Measurements from ENCODE around the gene NMNAT1. TPM values are rescaled to one million over a fixed set of nuclear protein-coding genes. Genes with fewer than 3 reads are reported as not detected.

NMNAT1 gene
- total and polyA plus RNA-seq, 2 experiments from 2014 or later: 6.8 to 10.2 TPM

GRCh38 chr1:9985001-9985400 is 41.7 kb downstream of the NMNAT1 start:
- Histone ChIP-seq H3K4me1 (ENCODE audit: insufficient read depth) (no peaks in the 10 kb centered on the region), H3K27me3 (no peaks in the 10 kb centered on the region), H3K4me2 (no peak overlapping the region), H3K9me2 (replicated peaks; ENCODE audit: insufficient read depth) (no peaks in the 10 kb centered on the region), H3K4me3 (no peak overlapping the region), H3K9me3 (ENCODE audit: low read depth) (no peaks in the 10 kb centered on the region), H3K79me2 (no peaks in the 10 kb centered on the region), H4K20me1 (ENCODE audit: insufficient read depth, poor library complexity, severe bottlenecking) (no peaks in the 10 kb centered on the region), H2AFZ (no peak overlapping the region), H3K36me3 (replicated peaks; ENCODE audit: insufficient read depth, low read depth) (no peaks in the 10 kb centered on the region), H3K27ac (no peak overlapping the region)
- 56% methylated on average over 6 of the region's 6 CpGs for WGBS (ENCODE audit: low lambda C conversion rate, missing lambda C conversion rate)
- DNase-seq (ENCODE audit: low spot score): no peak
- TF ChIP-seq CTCF (IDR thresholded peaks at IDR 0.05; ENCODE audit: poor library complexity): no peak
- TF ChIP-seq EZH2 (IDR thresholded peaks at IDR 0.05; ENCODE audit: borderline replicate concordance): no peak
- TF ChIP-seq EZH2phosphoT487 (IDR thresholded peaks at IDR 0.05; ENCODE audit: low read depth, severe bottlenecking, unreplicated experiment): no peak

GRCh38 chr1:9989773-9990172 is 46.5 kb downstream of the NMNAT1 start:
- no peak overlapping the region for H3K4me3 ChIP-seq
- DNase-seq (ENCODE audit: low spot score): no peak
- no peaks in the 10 kb centered on the region for H3K27me3 ChIP-seq
- H3K4me2 ChIP-seq: no peak overlapping the region
- no peaks in the 10 kb centered on the region for H3K4me1 ChIP-seq (ENCODE audit: insufficient read depth)
- H3K27ac ChIP-seq: no peak overlapping the region
- TF ChIP-seq EZH2phosphoT487 (IDR thresholded peaks at IDR 0.05; ENCODE audit: low read depth, severe bottlenecking, unreplicated experiment) (no peak), CTCF (IDR thresholded peaks at IDR 0.05; ENCODE audit: poor library complexity) (no peak), EZH2 (IDR thresholded peaks at IDR 0.05; ENCODE audit: borderline replicate concordance) (no peak)
- WGBS (ENCODE audit: low lambda C conversion rate, missing lambda C conversion rate): 86% methylated on average over 5 of the region's 5 CpGs
- no peaks in the 10 kb centered on the region for H3K9me2 ChIP-seq (replicated peaks; ENCODE audit: insufficient read depth)
- H3K36me3 ChIP-seq (replicated peaks; ENCODE audit: insufficient read depth, low read depth): no peaks in the 10 kb centered on the region
- no peaks in the 10 kb centered on the region for H3K79me2 ChIP-seq
- no peaks in the 10 kb centered on the region for H3K9me3 ChIP-seq (ENCODE audit: low read depth)
- H4K20me1 ChIP-seq (ENCODE audit: insufficient read depth, poor library complexity, severe bottlenecking): no peaks in the 10 kb centered on the region
- no peak overlapping the region for H2AFZ ChIP-seq

GRCh38 chr1:9990944-9991343 is 47.7 kb downstream of the NMNAT1 start:
- no peak for DNase-seq (ENCODE audit: low spot score)
- Histone ChIP-seq H3K9me3 (ENCODE audit: low read depth) (no peaks in the 10 kb centered on the region), H3K4me3 (no peak overlapping the region), H3K36me3 (replicated peaks; ENCODE audit: insufficient read depth, low read depth) (no peaks in the 10 kb centered on the region), H3K27ac (no peak overlapping the region), H3K27me3 (peaks cover 4% of the 10 kb centered on the region), H3K79me2 (no peaks in the 10 kb centered on the region), H2AFZ (no peak overlapping the region), H3K4me1 (ENCODE audit: insufficient read depth) (no peaks in the 10 kb centered on the region), H4K20me1 (ENCODE audit: insufficient read depth, poor library complexity, severe bottlenecking) (no peaks in the 10 kb centered on the region), H3K4me2 (no peak overlapping the region), H3K9me2 (replicated peaks; ENCODE audit: insufficient read depth) (no peaks in the 10 kb centered on the region)
- TF ChIP-seq EZH2phosphoT487 (IDR thresholded peaks at IDR 0.05; ENCODE audit: low read depth, severe bottlenecking, unreplicated experiment) (no peak), CTCF (IDR thresholded peaks at IDR 0.05; ENCODE audit: poor library complexity) (no peak), EZH2 (IDR thresholded peaks at IDR 0.05; ENCODE audit: borderline replicate concordance) (no peak)
- 90% methylated on average over 2 of the region's 2 CpGs for WGBS (ENCODE audit: low lambda C conversion rate, missing lambda C conversion rate)

GRCh38 chr1:9992910-9993309 is 49.6 kb downstream of the NMNAT1 start:
- WGBS (ENCODE audit: low lambda C conversion rate, missing lambda C conversion rate): 93% methylated on average over 5 of the region's 5 CpGs
- no peaks in the 10 kb centered on the region for H3K4me1 ChIP-seq (ENCODE audit: insufficient read depth)
- DNase-seq (ENCODE audit: low spot score): no peak
- no peaks in the 10 kb centered on the region for H3K9me2 ChIP-seq (replicated peaks; ENCODE audit: insufficient read depth)
- TF ChIP-seq CTCF (IDR thresholded peaks at IDR 0.05; ENCODE audit: poor library complexity) (no peak), EZH2phosphoT487 (IDR thresholded peaks at IDR 0.05; ENCODE audit: low read depth, severe bottlenecking, unreplicated experiment) (no peak), EZH2 (IDR thresholded peaks at IDR 0.05; ENCODE audit: borderline replicate concordance) (no peak)
- no peak overlapping the region for H2AFZ ChIP-seq
- no peaks in the 10 kb centered on the region for H4K20me1 ChIP-seq (ENCODE audit: insufficient read depth, poor library complexity, severe bottlenecking)
- no peak overlapping the region for H3K4me2 ChIP-seq
- no peak overlapping the region for H3K4me3 ChIP-seq
- H3K9me3 ChIP-seq (ENCODE audit: low read depth): no peaks in the 10 kb centered on the region
- H3K36me3 ChIP-seq (replicated peaks; ENCODE audit: insufficient read depth, low read depth): no peaks in the 10 kb centered on the region
- peaks cover 23% of the 10 kb centered on the region for H3K27me3 ChIP-seq
- H3K27ac ChIP-seq: no peak overlapping the region
- H3K79me2 ChIP-seq: no peaks in the 10 kb centered on the region
